ENCODE measurements around the gene ADAMTSL3.
"Not testable (repeated sequence)": the region's sequence is repeated elsewhere in the genome, so short reads cannot be mapped to it uniquely, and the experiment has no call there.

ADAMTSL3 gene

GRCh38 chr15:84010246-84010645 lies 356.3 kb downstream of the ADAMTSL3 start:
- no peaks in the 10 kb centered on the region for H3K4me1 ChIP-seq (ENCODE audit: control insufficient read depth, insufficient read depth, low read length)
- no peak overlapping the region for H3K4me3 ChIP-seq (ENCODE audit: low read length in 2 of 2)
- H3K27me3 ChIP-seq (ENCODE audit: control insufficient read depth in 1 of 2, insufficient read depth in 2 of 2, low read length in 2 of 2) = no peaks in the 10 kb centered on the region
- peaks cover 0 to 3% of the 10 kb centered on the region in 2 donors for H3K9me3 ChIP-seq (ENCODE audit: control insufficient read depth in 2 of 2, low read length in 2 of 2)
- H3K27ac ChIP-seq (ENCODE audit: low read length) = no peak overlapping the region
- no peak overlapping the region for H3K9ac ChIP-seq (ENCODE audit: low read length in 2 of 2)
- peaks cover 0 to 12% of the 10 kb centered on the region in 2 donors for H3K36me3 ChIP-seq (ENCODE audit: control insufficient read depth in 2 of 2, insufficient read depth in 2 of 2, low read length in 2 of 2)

GRCh38 chr15:84016371-84016770 lies 362.4 kb downstream of the ADAMTSL3 start:
- no peak overlapping the region for H3K9ac ChIP-seq (ENCODE audit: low read length in 2 of 2)
- no peaks in the 10 kb centered on the region for H3K27me3 ChIP-seq (ENCODE audit: control insufficient read depth in 1 of 2, insufficient read depth in 2 of 2, low read length in 2 of 2)
- no peak overlapping the region for H3K27ac ChIP-seq (ENCODE audit: low read length)

GRCh38 chr15:84022516-84022915 lies 368.6 kb downstream of the ADAMTSL3 start:
- Histone ChIP-seq H3K4me1 (ENCODE audit: control insufficient read depth, insufficient read depth, low read length) (no peaks in the 10 kb centered on the region), H3K9ac (ENCODE audit: low read length in 2 of 2) (no peak overlapping the region), H3K27me3 (ENCODE audit: control insufficient read depth in 1 of 2, insufficient read depth in 2 of 2, low read length in 2 of 2) (no peaks in the 10 kb centered on the region), H3K36me3 (ENCODE audit: control insufficient read depth in 2 of 2, insufficient read depth in 2 of 2, low read length in 2 of 2) (peaks cover 21 to 33% of the 10 kb centered on the region in 2 donors), H3K9me3 (ENCODE audit: control insufficient read depth in 2 of 2, low read length in 2 of 2) (no peaks in the 10 kb centered on the region), H3K27ac (ENCODE audit: low read length) (no peak overlapping the region), H3K4me3 (ENCODE audit: low read length in 2 of 2) (no peak overlapping the region)

More at GRCh38 chr15:84016371-84016770, 362.4 kb downstream of the ADAMTSL3 start:
- peaks cover 0 to 3% of the 10 kb centered on the region in 2 donors for H3K9me3 ChIP-seq (ENCODE audit: control insufficient read depth in 2 of 2, low read length in 2 of 2)
- no peak overlapping the region for H3K4me3 ChIP-seq (ENCODE audit: low read length in 2 of 2)
- peaks cover 8 to 26% of the 10 kb centered on the region in 2 donors for H3K36me3 ChIP-seq (ENCODE audit: control insufficient read depth in 2 of 2, insufficient read depth in 2 of 2, low read length in 2 of 2)
- H3K4me1 ChIP-seq (ENCODE audit: control insufficient read depth, insufficient read depth, low read length) = no peaks in the 10 kb centered on the region

- Histone ChIP-seq H3K36me3 (ENCODE audit: control insufficient read depth in 2 of 2, insufficient read depth in 2 of 2, low read length in 2 of 2) (peaks cover 18 to 30% of the 10 kb centered on the region in 2 donors), H3K4me3 (ENCODE audit: low read length in 2 of 2) (no peak overlapping the region), H3K9me3 (ENCODE audit: control insufficient read depth in 2 of 2, low read length in 2 of 2) (peaks cover 0 to 2% of the 10 kb centered on the region in 2 donors), H3K4me1 (ENCODE audit: control insufficient read depth, insufficient read depth, low read length) (no peaks in the 10 kb centered on the region), H3K27me3 (ENCODE audit: control insufficient read depth in 1 of 2, insufficient read depth in 2 of 2, low read length in 2 of 2) (no peaks in the 10 kb centered on the region), H3K9ac (ENCODE audit: low read length in 2 of 2) (no peak overlapping the region), H3K27ac (ENCODE audit: low read length) (no peak overlapping the region)
Measured at GRCh38 chr15:84023636-84024035, 369.7 kb downstream of the ADAMTSL3 start.

- H3K4me1 ChIP-seq (ENCODE audit: control insufficient read depth, insufficient read depth, low read length) = no peaks in the 10 kb centered on the region
- peaks cover 11 to 14% of the 10 kb centered on the region in 2 donors for H3K36me3 ChIP-seq (ENCODE audit: control insufficient read depth in 2 of 2, insufficient read depth in 2 of 2, low read length in 2 of 2)
- H3K9me3 ChIP-seq (ENCODE audit: control insufficient read depth in 2 of 2, low read length in 2 of 2) = no peaks in the 10 kb centered on the region
Measured at GRCh38 chr15:84033793-84034553, 380.1 kb downstream of the ADAMTSL3 start.

GRCh38 chr15:84034578-84035398 lies 380.9 kb downstream of the ADAMTSL3 start:
- Histone ChIP-seq H3K27me3 (ENCODE audit: control insufficient read depth in 1 of 2, insufficient read depth in 2 of 2, low read length in 2 of 2) (no peaks in the 10 kb centered on the region), H3K27ac (ENCODE audit: low read length) (no peak overlapping the region), H3K36me3 (ENCODE audit: control insufficient read depth in 2 of 2, insufficient read depth in 2 of 2, low read length in 2 of 2) (peaks cover 12 to 14% of the 10 kb centered on the region in 2 donors), H3K4me3 (ENCODE audit: low read length in 2 of 2) (no peak overlapping the region), H3K9ac (ENCODE audit: low read length in 2 of 2) (no peak overlapping the region), H3K4me1 (ENCODE audit: control insufficient read depth, insufficient read depth, low read length) (no peaks in the 10 kb centered on the region), H3K9me3 (ENCODE audit: control insufficient read depth in 2 of 2, low read length in 2 of 2) (no peaks in the 10 kb centered on the region)

More at GRCh38 chr15:84033793-84034553, 380.1 kb downstream of the ADAMTSL3 start:
- H3K27me3 ChIP-seq (ENCODE audit: control insufficient read depth in 1 of 2, insufficient read depth in 2 of 2, low read length in 2 of 2) = no peaks in the 10 kb centered on the region
- H3K9ac ChIP-seq (ENCODE audit: low read length in 2 of 2) = no peak overlapping the region
- no peak overlapping the region for H3K27ac ChIP-seq (ENCODE audit: low read length)
- H3K4me3 ChIP-seq (ENCODE audit: low read length in 2 of 2) = no peak overlapping the region

- Histone ChIP-seq H3K9me3 (ENCODE audit: control insufficient read depth in 2 of 2, low read length in 2 of 2) (no peaks in the 10 kb centered on the region), H3K27me3 (ENCODE audit: control insufficient read depth in 1 of 2, insufficient read depth in 2 of 2, low read length in 2 of 2) (no peaks in the 10 kb centered on the region), H3K27ac (ENCODE audit: low read length) (no peak overlapping the region), H3K9ac (ENCODE audit: low read length in 2 of 2) (no peak overlapping the region), H3K4me1 (ENCODE audit: control insufficient read depth, insufficient read depth, low read length) (no peaks in the 10 kb centered on the region), H3K36me3 (ENCODE audit: control insufficient read depth in 2 of 2, insufficient read depth in 2 of 2, low read length in 2 of 2) (peaks cover 12 to 14% of the 10 kb centered on the region in 2 donors), H3K4me3 (ENCODE audit: low read length in 2 of 2) (no peak overlapping the region)
Measured at GRCh38 chr15:84035399-84035766, 381.5 kb downstream of the ADAMTSL3 start.

- no peak overlapping the region for H3K27ac ChIP-seq (ENCODE audit: low read length)
- no peak overlapping the region for H3K4me3 ChIP-seq (ENCODE audit: low read length in 2 of 2)
- H3K27me3 ChIP-seq (ENCODE audit: control insufficient read depth in 1 of 2, insufficient read depth in 2 of 2, low read length in 2 of 2) = no peaks in the 10 kb centered on the region
- H3K9ac ChIP-seq (ENCODE audit: low read length in 2 of 2) = no peak overlapping the region
- H3K4me1 ChIP-seq (ENCODE audit: control insufficient read depth, insufficient read depth, low read length) = no peaks in the 10 kb centered on the region
- peaks cover 10 to 11% of the 10 kb centered on the region in 2 donors for H3K36me3 ChIP-seq (ENCODE audit: control insufficient read depth in 2 of 2, insufficient read depth in 2 of 2, low read length in 2 of 2)
- no peaks in the 10 kb centered on the region for H3K9me3 ChIP-seq (ENCODE audit: control insufficient read depth in 2 of 2, low read length in 2 of 2)
Measured at GRCh38 chr15:84037301-84037700, 383.4 kb downstream of the ADAMTSL3 start.

GRCh38 chr15:84042434-84043056 lies 388.6 kb downstream of the ADAMTSL3 start:
- H3K4me3 ChIP-seq (ENCODE audit: low read length in 2 of 2) = not testable (repeated sequence)

GRCh38 chr15:84046064-84046637 lies 392.2 kb downstream of the ADAMTSL3 start:
- no peak overlapping the region for H3K4me3 ChIP-seq (ENCODE audit: low read length in 2 of 2)
- no peak overlapping the region for H3K27ac ChIP-seq (ENCODE audit: low read length)
- no peaks in the 10 kb centered on the region for H3K4me1 ChIP-seq (ENCODE audit: control insufficient read depth, insufficient read depth, low read length)
- no peaks in the 10 kb centered on the region for H3K27me3 ChIP-seq (ENCODE audit: control insufficient read depth in 1 of 2, insufficient read depth in 2 of 2, low read length in 2 of 2)
- H3K9ac ChIP-seq (ENCODE audit: low read length in 2 of 2) = no peak overlapping the region
- H3K36me3 ChIP-seq (ENCODE audit: control insufficient read depth in 2 of 2, insufficient read depth in 2 of 2, low read length in 2 of 2) = no peaks in the 10 kb centered on the region
- H3K9me3 ChIP-seq (ENCODE audit: control insufficient read depth in 2 of 2, low read length in 2 of 2) = peaks cover 0 to 3% of the 10 kb centered on the region in 2 donors

More at GRCh38 chr15:84042434-84043056, 388.6 kb downstream of the ADAMTSL3 start:
- H3K27me3 ChIP-seq (ENCODE audit: control insufficient read depth in 1 of 2, insufficient read depth in 2 of 2, low read length in 2 of 2); H3K9ac ChIP-seq (ENCODE audit: low read length in 2 of 2); H3K4me1 ChIP-seq (ENCODE audit: control insufficient read depth, insufficient read depth, low read length); H3K27ac ChIP-seq (ENCODE audit: low read length); H3K9me3 ChIP-seq (ENCODE audit: control insufficient read depth in 2 of 2, low read length in 2 of 2); H3K36me3 ChIP-seq (ENCODE audit: control insufficient read depth in 2 of 2, insufficient read depth in 2 of 2, low read length in 2 of 2): not testable (repeated sequence)

Measured in stomach smooth muscle (tissue), 2 donors.